PFSK-1 (cell line): ENCODE results near the gene FAM20A.

Source experiments
- FOXP2 ChIP-seq: optimal IDR thresholded peaks from 2 replicates; pipeline ENCODE3; 2011; ENCODE audit warnings: borderline replicate concordance, control low read depth, inconsistent platforms; ENCODE audit not compliant: insufficient read depth; ENCODE audit errors: extremely low read length, extremely low read depth
- POLR2AphosphoS5 ChIP-seq: IDR thresholded peaks from 2 replicates; pipeline ENCODE4 v1.6.1; 2012; ENCODE audit warnings: low read depth, mild to moderate bottlenecking, control low read depth, low read length, moderate library complexity
- SIN3A ChIP-seq: IDR thresholded peaks from 2 replicates; pipeline ENCODE4 v1.6.1; 2012; ENCODE audit warnings: mild to moderate bottlenecking, low read length, moderate library complexity, borderline replicate concordance; ENCODE audit not compliant: insufficient read depth
- TAF1 ChIP-seq: IDR thresholded peaks from 2 replicates; pipeline ENCODE4 v1.6.1; 2012; ENCODE audit warnings: low read length, control low read depth, borderline replicate concordance; ENCODE audit not compliant: insufficient read depth
- TF ChIP-seq, protein P1 (sequence below), 2 experiments: IDR thresholded peaks; 2 replicates each; pipeline versions ENCODE4 v1.6.1 to v1.8.0; 2011 to 2012; ENCODE audit warnings: low read depth in 2 of 2, low read length in 2 of 2, control low read depth in 1 of 2, inconsistent platforms in 1 of 2, mild to moderate bottlenecking in 1 of 2, moderate library complexity in 1 of 2; ENCODE audit not compliant: insufficient read depth in 1 of 2

Gene FAM20A

DNA sequence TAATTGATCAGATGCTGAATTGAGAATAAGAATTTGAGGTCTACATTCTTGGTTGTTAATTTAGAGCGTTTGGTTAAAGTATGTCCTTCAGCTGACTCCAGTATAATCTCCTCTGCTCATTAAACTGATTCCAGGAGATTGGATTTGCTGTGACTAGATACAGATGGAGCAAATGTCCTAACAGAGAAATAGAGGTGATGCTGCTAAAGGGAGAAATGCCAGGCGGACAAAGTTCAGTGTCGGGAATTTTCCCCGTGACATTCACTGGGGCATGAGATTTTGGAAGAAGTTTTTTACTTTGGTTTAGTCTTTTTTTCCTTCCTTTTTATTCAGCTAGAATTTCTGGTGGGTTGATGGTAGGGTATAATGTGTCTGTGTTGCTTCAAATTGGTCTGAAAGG lies 69.9 kb downstream of the FAM20A start:
- no peak for TF ChIP-seq TAF1

DNA sequence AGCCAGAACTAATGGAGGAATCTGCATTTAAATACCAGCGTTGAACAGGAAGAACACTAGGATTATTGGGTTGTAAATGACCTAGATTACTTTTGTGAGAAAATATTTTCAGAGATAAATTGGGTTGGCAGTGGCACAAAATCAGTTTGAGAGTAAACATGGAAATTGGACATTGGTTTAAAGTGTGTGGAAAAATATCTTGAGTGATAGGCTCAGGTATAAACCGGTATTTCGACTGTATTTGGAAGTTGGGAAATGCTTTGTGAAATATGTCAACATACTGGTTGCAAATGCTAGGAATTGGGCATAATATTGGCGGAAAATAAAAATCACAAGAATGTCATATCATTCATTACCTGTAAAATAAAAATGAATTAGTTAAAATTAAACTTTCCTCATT lies 73.9 kb downstream of the FAM20A start:
- TF ChIP-seq TAF1 (no peak), POLR2AphosphoS5 (no peak), SIN3A (no peak), FOXP2 (no peak)
- TF ChIP-seq, protein P1, sequence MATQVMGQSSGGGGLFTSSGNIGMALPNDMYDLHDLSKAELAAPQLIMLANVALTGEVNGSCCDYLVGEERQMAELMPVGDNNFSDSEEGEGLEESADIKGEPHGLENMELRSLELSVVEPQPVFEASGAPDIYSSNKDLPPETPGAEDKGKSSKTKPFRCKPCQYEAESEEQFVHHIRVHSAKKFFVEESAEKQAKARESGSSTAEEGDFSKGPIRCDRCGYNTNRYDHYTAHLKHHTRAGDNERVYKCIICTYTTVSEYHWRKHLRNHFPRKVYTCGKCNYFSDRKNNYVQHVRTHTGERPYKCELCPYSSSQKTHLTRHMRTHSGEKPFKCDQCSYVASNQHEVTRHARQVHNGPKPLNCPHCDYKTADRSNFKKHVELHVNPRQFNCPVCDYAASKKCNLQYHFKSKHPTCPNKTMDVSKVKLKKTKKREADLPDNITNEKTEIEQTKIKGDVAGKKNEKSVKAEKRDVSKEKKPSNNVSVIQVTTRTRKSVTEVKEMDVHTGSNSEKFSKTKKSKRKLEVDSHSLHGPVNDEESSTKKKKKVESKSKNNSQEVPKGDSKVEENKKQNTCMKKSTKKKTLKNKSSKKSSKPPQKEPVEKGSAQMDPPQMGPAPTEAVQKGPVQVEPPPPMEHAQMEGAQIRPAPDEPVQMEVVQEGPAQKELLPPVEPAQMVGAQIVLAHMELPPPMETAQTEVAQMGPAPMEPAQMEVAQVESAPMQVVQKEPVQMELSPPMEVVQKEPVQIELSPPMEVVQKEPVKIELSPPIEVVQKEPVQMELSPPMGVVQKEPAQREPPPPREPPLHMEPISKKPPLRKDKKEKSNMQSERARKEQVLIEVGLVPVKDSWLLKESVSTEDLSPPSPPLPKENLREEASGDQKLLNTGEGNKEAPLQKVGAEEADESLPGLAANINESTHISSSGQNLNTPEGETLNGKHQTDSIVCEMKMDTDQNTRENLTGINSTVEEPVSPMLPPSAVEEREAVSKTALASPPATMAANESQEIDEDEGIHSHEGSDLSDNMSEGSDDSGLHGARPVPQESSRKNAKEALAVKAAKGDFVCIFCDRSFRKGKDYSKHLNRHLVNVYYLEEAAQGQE (IDR thresholded peaks at IDR 0.05; ENCODE audit: insufficient read depth in 1 of 2, low read depth in 2 of 2, low read length in 2 of 2): no peak

DNA sequence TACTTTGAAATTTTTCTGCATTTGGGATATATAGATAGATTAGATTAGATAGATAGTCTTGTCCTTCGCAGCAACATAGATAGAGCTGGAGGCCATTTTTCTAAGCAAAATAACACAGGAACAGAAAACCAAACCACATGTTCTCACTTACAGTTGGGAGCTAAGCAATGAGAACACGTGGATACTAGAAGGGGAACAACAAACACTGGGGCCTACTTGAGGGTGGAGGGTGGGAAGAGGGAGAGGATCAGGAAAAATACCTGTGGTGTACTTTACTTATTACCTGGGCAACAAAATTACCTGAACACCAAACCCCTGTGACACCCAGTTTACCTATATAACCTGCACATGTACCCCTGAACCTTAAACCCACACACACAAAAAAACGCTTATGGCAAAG lies 74.6 kb downstream of the FAM20A start:
- TF ChIP-seq SIN3A (no peak), FOXP2 (no peak), POLR2AphosphoS5 (no peak), TAF1 (no peak)
- TF ChIP-seq, protein P1 (IDR thresholded peaks at IDR 0.05; ENCODE audit: insufficient read depth in 1 of 2, low read depth in 2 of 2, low read length in 2 of 2): no peak

DNA sequence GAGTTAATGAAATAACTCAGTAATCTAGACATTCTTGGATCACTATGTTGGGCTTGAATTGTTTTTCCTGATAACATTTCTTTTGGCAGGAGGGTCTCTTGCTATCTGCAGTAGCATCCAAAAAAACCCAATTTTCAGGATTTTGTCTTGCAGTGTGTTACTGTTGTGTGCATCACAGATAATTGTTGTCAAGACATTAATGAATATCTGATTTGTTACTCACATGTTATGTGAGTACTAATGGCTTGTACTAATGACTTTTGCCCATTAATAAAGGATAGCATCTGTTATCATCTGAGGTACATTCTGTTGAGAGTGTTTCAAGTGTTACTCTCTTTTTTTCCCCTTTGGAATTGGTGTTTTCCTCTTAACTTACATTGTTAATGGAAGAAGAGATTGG lies 78.9 kb downstream of the FAM20A start:
- TF ChIP-seq, protein P1 (IDR thresholded peaks at IDR 0.05; ENCODE audit: insufficient read depth in 1 of 2, low read depth in 2 of 2, low read length in 2 of 2): no peak
- no peak for TF ChIP-seq POLR2AphosphoS5
- TF ChIP-seq TAF1: no peak
- TF ChIP-seq SIN3A: no peak
- TF ChIP-seq FOXP2: no peak

DNA sequence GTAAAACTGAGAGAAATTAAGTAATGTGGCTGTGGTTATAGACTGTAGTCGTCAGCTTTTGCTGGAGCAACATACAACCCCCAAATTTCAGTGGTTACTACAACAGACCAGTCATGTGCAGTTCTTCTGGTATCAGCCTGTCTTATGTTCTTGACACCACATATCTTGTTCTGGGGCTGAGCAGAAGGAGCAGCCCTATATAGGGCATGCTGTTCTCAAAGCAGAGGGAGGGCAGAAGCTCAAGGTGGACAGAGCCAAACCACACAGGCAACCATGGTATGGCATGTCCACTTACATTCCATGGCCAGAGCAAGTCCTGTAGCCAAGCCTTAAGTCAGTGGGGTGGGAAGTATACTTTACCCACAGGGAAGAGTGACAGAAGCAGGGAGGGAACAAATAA lies 81.3 kb downstream of the FAM20A start:
- TF ChIP-seq, protein P1 (IDR thresholded peaks at IDR 0.05; ENCODE audit: insufficient read depth in 1 of 2, low read depth in 2 of 2, low read length in 2 of 2): no peak
- TF ChIP-seq POLR2AphosphoS5: no peak
- no peak for TF ChIP-seq TAF1
- no peak for TF ChIP-seq SIN3A
- no peak for TF ChIP-seq FOXP2
